Subcutaneous abdominal adipose tissue (tissue), 5 donors: ENCODE results near the gene OR56B4.
"Not testable (repeated sequence)": the region's sequence is repeated elsewhere in the genome, so short reads cannot be mapped to it uniquely, and the experiment has no call there.

Experiments
- H3K27ac ChIP-seq: one replicate; pipeline ENCODE4 v1.7.0; 2013; ENCODE audit warnings: low read depth, mild to moderate bottlenecking, inconsistent platforms, low read length, moderate library complexity
- H3K27me3 ChIP-seq, 5 donors: one replicate each; pipeline ENCODE4 v1.7.0; 2013; ENCODE audit warnings: low read length in 5 of 5, inconsistent platforms in 1 of 5; ENCODE audit not compliant: control insufficient read depth in 5 of 5, insufficient read depth in 4 of 5
- H3K36me3 ChIP-seq, 5 donors: one replicate each; pipeline ENCODE4 v1.7.0; 2013; ENCODE audit warnings: low read length in 5 of 5; ENCODE audit not compliant: control insufficient read depth in 5 of 5, insufficient read depth in 5 of 5
- H3K4me1 ChIP-seq, 5 donors: one replicate each; pipeline ENCODE4 v1.7.0; 2013; ENCODE audit warnings: low read length in 5 of 5, mild to moderate bottlenecking in 3 of 5, moderate library complexity in 1 of 5; ENCODE audit not compliant: control insufficient read depth in 5 of 5, insufficient read depth in 5 of 5
- H3K4me3 ChIP-seq, 5 donors: one replicate each; pipeline ENCODE4 v1.7.0; 2013; ENCODE audit warnings: low read length in 5 of 5, low read depth in 1 of 5
- H3K9ac ChIP-seq, 5 donors: one replicate each; pipeline ENCODE4 v1.7.0; 2013; ENCODE audit warnings: low read length in 5 of 5, mild to moderate bottlenecking in 4 of 5, moderate library complexity in 3 of 5
- H3K9me3 ChIP-seq, 5 donors: one replicate each; pipeline ENCODE4 v1.7.0; 2013; ENCODE audit warnings: low read length in 5 of 5; ENCODE audit not compliant: control insufficient read depth in 5 of 5
- donor health status: healthy.
- donor health status: healthy.
- donor health status: healthy.
- donor health status: healthy.
- donor health status: healthy.

The OR56B4 gene, protein sequence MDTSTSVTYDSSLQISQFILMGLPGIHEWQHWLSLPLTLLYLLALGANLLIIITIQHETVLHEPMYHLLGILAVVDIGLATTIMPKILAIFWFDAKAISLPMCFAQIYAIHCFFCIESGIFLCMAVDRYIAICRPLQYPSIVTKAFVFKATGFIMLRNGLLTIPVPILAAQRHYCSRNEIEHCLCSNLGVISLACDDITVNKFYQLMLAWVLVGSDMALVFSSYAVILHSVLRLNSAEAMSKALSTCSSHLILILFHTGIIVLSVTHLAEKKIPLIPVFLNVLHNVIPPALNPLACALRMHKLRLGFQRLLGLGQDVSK

DNA sequence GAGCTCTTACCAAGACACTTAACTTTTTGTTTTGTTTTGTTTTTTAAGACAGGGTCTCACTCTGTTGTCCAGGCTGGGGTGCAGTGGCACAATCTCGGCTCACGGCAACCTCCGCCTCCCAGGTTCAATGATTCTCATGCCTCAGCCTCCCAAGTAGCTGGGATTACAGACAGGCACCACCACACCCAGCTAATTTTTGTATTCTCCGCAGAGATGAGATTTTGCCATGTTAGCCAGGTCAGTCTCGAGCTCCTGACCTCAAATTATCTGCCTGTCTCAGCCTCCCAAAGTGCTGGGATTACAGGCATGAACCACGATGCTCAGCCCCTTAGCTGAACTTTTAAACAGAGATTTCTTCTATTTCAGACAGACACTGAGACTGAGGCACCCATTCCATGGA lies at the start of gene OR56B4:
TSS of gene OR56B4 (plus strand) at position 301 of the 400 bp plus-strand sequence. CDS start at position 396, 95 bp downstream.
- not testable (repeated sequence) for H3K36me3 ChIP-seq, H3K4me3 ChIP-seq

DNA sequence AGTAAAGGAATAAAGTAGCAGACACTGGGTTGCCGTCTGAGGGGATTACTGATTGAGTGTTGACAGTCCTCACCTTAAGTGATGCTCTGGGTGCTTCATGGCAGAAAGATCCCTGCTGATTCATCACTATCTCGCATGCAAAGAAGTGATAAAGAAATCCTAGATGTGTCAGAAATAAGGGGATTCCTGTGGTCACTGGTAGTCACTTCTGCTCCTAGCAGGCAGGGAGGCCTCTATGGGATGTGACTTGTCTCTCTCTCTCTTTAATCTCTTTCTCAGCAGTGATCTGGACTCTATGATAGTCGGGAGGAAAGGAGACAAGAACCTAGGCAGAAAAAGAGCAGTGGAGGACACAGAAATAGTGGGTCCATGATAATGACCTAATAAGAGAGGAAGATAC lies 46.0 kb upstream of the OR56B4 start:
- H3K27me3 ChIP-seq = no peaks in the 10 kb centered on the region
- H3K9me3 ChIP-seq = no peaks in the 10 kb centered on the region
- H3K4me1 ChIP-seq = no peaks in the 10 kb centered on the region
- H3K36me3 ChIP-seq = no peaks in the 10 kb centered on the region
- H3K27ac ChIP-seq = no peak overlapping the region
- no peak overlapping the region for H3K9ac ChIP-seq
- no peak overlapping the region for H3K4me3 ChIP-seq

More for the DNA sequence above, at the start of gene OR56B4:
- H3K27me3 ChIP-seq, H3K9ac ChIP-seq, H3K9me3 ChIP-seq, H3K27ac ChIP-seq, H3K4me1 ChIP-seq: not testable (repeated sequence)

DNA sequence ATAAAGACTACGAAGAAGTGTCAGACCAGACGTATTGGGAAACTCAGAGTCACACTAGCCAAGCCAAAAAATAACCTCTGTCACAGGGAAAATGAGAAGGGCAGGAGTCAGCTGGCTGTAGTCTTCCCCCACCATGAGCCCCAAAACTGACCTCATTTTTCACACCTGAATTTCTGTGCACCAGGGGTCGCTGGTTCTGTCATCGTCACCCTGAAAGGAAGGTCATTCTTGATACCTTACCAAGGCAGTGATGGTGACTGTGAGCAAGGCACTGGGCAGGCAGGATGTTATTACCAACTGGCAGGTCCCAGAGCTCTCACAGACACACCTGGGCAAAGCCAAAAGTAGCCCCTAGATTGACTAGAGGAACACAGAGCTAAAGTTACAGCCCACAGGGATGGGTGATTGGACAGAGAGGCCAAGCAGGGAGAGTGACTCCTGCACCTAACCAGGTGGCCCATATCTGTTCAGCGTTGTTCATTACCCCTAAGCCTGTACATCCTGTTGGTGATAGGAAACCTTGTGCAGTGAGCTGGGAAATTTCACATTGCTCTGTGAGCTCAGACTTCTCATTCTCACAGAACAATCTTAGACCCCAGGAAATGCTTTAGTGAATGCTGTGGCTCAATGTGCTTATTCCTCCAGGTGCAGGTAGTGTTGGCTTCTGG lies 44.7 kb upstream of the OR56B4 start:
- H3K36me3 ChIP-seq = no peaks in the 10 kb centered on the region
- no peak overlapping the region for H3K27ac ChIP-seq
- H3K4me1 ChIP-seq = no peaks in the 10 kb centered on the region
- no peaks in the 10 kb centered on the region for H3K9me3 ChIP-seq
- no peak overlapping the region for H3K4me3 ChIP-seq
- H3K27me3 ChIP-seq = no peaks in the 10 kb centered on the region
- no peak overlapping the region for H3K9ac ChIP-seq

DNA sequence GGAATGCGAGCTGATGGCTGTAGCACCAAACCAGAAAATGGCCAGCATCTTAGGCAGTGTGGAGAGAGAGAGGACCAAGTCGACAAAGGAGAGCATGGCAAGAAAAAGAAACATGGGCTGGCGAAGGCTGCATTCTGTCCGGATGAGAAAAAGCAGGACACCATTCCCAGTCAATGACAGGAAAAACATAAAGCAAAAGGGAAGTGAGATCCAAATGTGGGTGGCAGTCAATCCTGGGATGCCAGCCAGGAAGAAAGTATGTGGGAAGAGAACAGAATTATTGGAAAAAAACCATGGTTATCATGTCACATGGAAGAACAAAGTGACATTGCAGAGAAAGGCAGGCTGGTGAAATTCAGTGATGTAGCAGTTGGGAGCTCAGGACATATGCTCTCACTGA lies 40.0 kb upstream of the OR56B4 start:
- H3K36me3 ChIP-seq = no peaks in the 10 kb centered on the region

DNA sequence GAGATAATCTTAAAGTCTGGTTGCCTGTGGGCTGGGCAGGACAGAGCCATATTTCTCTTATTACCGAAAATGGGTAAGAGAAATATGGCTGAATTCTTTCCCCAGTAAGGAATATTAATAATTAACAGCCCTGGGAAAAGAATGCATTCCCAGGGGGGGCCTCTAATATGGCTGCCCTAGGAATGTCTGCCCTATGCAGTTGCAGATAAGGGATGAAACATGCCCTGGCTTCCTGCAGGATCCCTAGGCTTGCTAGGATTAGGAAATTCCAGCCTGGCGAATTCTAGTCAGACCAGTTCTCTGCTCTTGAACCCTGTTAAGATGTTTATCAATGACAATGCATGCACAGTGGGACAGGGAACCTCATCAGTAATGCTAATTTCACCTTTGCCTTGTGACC lies 31.0 kb upstream of the OR56B4 start:
- H3K9ac ChIP-seq, H3K36me3 ChIP-seq, H3K27ac ChIP-seq, H3K27me3 ChIP-seq, H3K4me3 ChIP-seq, H3K4me1 ChIP-seq: not testable (repeated sequence)
- peaks cover 0 to 18% (median 8%) of the 10 kb centered on the region in 5 donors for H3K9me3 ChIP-seq

More for the DNA sequence above, 40.0 kb upstream of the OR56B4 start:
- Histone ChIP-seq H3K9me3 (no peaks in the 10 kb centered on the region), H3K4me3 (no peak overlapping the region), H3K27ac (no peak overlapping the region), H3K4me1 (no peaks in the 10 kb centered on the region), H3K9ac (no peak overlapping the region), H3K27me3 (no peaks in the 10 kb centered on the region)

DNA sequence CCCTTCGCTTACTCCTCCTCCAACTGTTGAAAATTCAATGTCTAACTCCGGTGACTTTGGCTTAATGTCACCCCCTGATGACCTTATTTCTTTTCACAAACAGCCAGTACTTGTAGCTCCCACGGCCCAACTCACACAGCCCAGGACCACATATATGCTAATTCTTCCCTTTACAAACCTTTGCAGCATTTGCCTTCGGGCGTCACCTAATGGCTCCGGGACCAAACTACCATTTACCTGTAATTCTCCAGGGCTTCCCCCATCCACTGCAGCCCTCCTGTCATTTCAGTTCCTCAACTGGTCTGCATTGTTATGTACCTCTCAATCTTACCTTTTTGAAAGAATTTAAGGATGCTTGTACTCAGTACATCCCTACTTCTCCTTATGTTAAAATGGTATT lies 29.8 kb upstream of the OR56B4 start:
- peaks cover 0 to 5% (median 0%) of the 10 kb centered on the region in 5 donors for H3K4me1 ChIP-seq
- H3K36me3 ChIP-seq = no peaks in the 10 kb centered on the region
- H3K27ac ChIP-seq = no peak overlapping the region
- H3K4me3 ChIP-seq = no peak overlapping the region
- no peak overlapping the region for H3K9ac ChIP-seq
- no peaks in the 10 kb centered on the region for H3K27me3 ChIP-seq
- H3K9me3 ChIP-seq = peaks cover 0 to 19% (median 8%) of the 10 kb centered on the region in 5 donors

DNA sequence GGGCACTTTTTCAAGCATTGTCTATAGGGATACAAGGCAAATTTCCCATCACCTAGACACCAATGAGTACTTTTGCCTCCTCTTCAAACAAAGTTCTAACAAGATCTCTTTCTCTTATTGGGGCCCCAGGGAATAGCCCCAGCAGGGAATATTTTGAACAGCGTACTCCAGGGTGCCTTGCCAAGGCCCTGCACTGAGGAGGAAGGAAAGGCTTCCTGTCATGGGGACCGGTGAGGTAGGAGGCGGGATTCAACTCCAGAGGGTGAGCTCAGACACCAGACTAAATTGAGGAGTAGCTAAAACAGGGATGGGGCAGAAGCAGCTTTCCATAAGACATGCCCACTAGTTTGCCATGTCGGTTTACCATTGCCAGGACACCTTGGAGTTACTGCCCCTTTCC lies 28.0 kb upstream of the OR56B4 start:
- Histone ChIP-seq H3K4me3 (no peak overlapping the region), H3K9ac (no peak overlapping the region), H3K4me1 (peaks cover 0 to 5% (median 0%) of the 10 kb centered on the region in 5 donors), H3K27ac (no peak overlapping the region), H3K27me3 (no peaks in the 10 kb centered on the region), H3K36me3 (no peaks in the 10 kb centered on the region), H3K9me3 (peaks cover 0 to 23% (median 8%) of the 10 kb centered on the region in 5 donors)

DNA sequence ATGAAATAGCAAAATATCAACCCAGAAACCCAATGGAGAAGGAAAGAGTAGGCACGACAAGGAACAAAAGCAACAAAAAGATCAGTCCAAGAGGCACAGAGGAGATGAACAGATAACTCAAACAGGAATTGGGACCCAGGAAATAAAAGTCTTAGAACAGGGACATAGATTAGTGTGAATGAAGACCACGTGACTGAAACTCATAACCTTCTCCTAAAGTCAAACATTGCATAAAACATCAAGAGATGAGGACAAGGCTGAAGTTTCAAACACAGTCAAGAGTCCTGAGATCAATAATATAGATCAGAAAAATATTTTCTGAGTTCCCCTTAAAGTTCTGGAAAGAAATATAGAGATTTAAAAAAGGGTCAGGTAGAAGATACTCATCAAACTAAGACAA lies 24.4 kb upstream of the OR56B4 start:
- Histone ChIP-seq H3K27me3 (no peaks in the 10 kb centered on the region), H3K27ac (no peak overlapping the region), H3K4me3 (no peak overlapping the region), H3K9me3 (peaks cover 0 to 7% (median 0%) of the 10 kb centered on the region in 5 donors), H3K4me1 (peaks cover 0 to 5% (median 0%) of the 10 kb centered on the region in 5 donors), H3K9ac (no peak overlapping the region), H3K36me3 (no peaks in the 10 kb centered on the region)

DNA sequence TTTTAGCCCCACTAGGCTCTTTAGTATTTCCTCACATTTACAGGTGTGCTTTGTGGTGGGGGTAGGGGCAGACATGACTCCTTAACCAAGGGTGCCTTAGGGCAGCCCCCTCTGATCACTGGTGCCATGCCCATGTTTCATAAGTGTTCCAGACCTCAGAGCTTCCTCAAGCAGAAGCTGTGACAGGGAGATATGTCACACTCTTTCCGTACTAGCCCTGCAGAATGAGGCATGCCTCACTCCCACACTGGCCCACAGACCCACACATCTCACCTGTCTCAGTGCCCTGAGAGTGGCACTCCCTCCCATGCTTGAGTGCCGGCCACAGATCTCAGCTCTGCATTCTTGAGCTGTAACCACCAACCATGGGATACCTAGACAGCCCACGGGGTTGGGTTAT lies 22.9 kb upstream of the OR56B4 start:
- H3K27ac ChIP-seq = no peak overlapping the region
- H3K4me3 ChIP-seq = no peak overlapping the region
- peaks cover 0 to 7% (median 2%) of the 10 kb centered on the region in 5 donors for H3K9me3 ChIP-seq
- no peaks in the 10 kb centered on the region for H3K27me3 ChIP-seq
- no peaks in the 10 kb centered on the region for H3K36me3 ChIP-seq
- no peak overlapping the region for H3K9ac ChIP-seq
- peaks cover 0 to 3% (median 0%) of the 10 kb centered on the region in 5 donors for H3K4me1 ChIP-seq

DNA sequence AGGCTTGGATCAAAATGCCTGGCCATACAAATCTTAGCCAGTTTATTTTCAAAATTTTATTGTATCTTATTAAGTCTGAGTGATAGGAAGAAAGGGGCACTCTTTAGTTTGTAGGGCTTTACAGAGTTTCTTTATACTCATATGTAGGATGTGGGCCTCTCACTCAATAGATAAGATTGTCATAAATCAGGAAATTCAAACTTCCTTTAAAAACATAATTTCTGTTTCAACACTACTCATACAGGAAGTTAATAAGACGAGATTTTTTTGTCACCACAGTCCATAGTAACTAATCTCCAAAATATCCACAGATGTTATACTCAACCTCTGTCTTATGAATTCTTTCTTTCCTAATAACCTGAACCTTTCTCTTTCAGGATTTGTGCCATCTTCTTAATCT lies 13.3 kb upstream of the OR56B4 start:
- Histone ChIP-seq H3K27me3 (peaks cover 0 to 2% (median 0%) of the 10 kb centered on the region in 5 donors), H3K9ac (no peak overlapping the region), H3K36me3 (no peaks in the 10 kb centered on the region), H3K27ac (no peak overlapping the region), H3K9me3 (peaks cover 0 to 5% (median 0%) of the 10 kb centered on the region in 5 donors), H3K4me3 (no peak overlapping the region), H3K4me1 (peaks cover 0 to 7% (median 0%) of the 10 kb centered on the region in 5 donors)
